ENCODE results near the gene TNFRSF8. TPM values are rescaled to one million over a fixed set of nuclear protein-coding genes. Genes with fewer than 3 reads are reported as not detected.

Gene TNFRSF8
- total RNA-seq, 1 donor from 2014 or later: 54.5 TPM

DNA sequence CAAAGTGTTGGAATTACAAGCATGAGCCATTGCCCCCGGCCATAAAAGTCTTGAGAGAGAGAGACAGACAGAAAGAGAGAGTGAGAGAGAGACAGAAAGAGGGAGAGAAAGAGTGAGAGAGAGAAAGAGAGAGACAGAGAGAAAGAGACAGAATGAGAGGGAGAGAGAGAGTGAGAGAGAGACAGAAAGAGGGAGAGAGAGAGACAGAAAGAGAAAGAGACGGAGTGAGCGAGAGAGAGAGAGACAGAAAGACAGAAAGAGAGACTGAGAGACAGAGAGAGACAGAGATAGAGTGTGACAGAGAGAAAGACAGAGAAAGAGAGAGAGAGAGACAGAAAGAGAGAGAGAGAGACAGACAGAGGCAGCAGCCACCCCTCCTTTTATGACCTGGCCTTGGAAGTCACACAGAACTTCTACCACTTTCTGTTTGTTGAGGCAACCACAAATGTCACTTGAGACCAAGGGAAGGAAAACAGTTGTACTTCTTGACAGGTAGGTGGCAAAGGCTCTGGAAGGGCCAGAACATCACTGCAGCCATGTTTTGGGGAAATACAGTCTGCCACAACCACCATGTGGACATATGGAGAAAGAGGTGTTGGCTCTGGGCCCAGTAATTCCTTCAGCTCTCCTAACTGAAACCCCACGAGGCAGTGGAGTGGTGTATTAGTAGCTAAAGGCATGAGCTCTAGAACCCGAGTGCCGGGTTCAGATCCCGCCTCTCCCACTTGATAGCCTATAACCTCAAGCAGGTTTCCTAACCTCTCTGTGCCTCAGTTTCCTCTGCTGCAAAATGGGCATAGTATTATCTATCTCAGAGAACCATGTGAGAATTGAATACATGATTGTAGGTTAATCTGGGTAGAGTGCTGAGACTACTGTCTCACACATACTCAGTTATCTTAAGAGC is 50.6 kb downstream of the TNFRSF8 start:
- intact Hi-C loops (cut with micrococcal nuclease): no loop called here

- intact Hi-C loops (cut with micrococcal nuclease): no loop called here
Measured at GRCh38 chr1:12114340-12114683, 51.2 kb downstream of the TNFRSF8 start.

DNA sequence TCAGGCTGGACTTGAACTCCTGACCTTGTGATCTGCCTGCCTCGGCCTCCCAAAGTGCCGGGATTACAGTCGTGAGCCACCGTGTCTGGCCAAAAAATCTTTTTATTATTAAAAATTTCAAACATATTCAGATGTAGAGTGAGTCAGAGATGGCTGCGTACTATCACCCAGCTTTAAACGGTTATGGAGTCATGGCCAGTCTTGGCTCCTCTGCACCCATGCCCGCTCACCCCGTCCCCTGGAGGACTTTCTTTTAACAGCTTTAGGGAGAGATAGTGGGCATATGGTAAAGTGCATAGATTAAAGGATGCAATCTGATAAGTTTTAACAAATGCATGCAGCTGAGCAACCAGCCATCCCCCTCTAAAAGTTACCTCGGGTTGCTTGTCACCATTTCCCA is 51.8 kb downstream of the TNFRSF8 start:
- intact Hi-C loops (cut with micrococcal nuclease): no loop called here

GRCh38 chr1:12121212-12122003 is 58.3 kb downstream of the TNFRSF8 start:
- intact Hi-C loops (cut with micrococcal nuclease): loop anchor here (10.0 kb wide), 1 partner anchor 313 kb away; no protein-coding TSS in a partner anchor

- intact Hi-C loops (cut with micrococcal nuclease): loop anchor here (10.0 kb wide), 1 partner anchor 312 kb away; no protein-coding TSS in a partner anchor
Measured at GRCh38 chr1:12123172-12123571, 60.1 kb downstream of the TNFRSF8 start.

GRCh38 chr1:12124693-12125421 is 61.8 kb downstream of the TNFRSF8 start:
- intact Hi-C loops (cut with micrococcal nuclease): loop anchor here (1.0 to 10.0 kb wide), 6 partner anchors 25 to 534 kb away; no protein-coding TSS in a partner anchor

GRCh38 chr1:12125422-12126355 is 62.6 kb downstream of the TNFRSF8 start:
- intact Hi-C loops (cut with micrococcal nuclease): loop anchor here (1.0 to 10.0 kb wide), 3 partner anchors 53 to 533 kb away; no protein-coding TSS in a partner anchor

DNA sequence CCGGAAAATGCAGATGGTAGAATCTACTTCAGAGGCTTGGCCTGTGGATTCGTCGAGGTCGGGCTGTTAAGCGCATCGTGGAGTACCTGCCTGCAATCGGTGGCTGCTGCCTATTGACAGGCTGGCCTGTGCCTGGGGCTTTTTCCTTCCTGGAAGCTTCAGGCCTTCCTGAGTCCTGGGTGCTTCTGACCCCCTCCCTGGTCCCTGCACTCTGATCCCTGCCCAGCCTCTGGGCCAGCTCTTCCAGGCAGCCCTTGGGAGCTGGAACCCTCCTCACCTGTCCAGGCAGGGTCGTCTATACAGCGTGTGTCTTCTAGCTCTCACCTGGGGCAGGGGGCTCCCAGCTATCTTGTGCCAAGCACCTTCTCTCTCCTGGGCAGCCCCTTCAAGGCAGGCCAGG is 63.7 kb downstream of the TNFRSF8 start:
- intact Hi-C loops (cut with micrococcal nuclease): loop anchor here (10.0 kb wide), 1 partner anchor 308 kb away; no protein-coding TSS in a partner anchor

DNA sequence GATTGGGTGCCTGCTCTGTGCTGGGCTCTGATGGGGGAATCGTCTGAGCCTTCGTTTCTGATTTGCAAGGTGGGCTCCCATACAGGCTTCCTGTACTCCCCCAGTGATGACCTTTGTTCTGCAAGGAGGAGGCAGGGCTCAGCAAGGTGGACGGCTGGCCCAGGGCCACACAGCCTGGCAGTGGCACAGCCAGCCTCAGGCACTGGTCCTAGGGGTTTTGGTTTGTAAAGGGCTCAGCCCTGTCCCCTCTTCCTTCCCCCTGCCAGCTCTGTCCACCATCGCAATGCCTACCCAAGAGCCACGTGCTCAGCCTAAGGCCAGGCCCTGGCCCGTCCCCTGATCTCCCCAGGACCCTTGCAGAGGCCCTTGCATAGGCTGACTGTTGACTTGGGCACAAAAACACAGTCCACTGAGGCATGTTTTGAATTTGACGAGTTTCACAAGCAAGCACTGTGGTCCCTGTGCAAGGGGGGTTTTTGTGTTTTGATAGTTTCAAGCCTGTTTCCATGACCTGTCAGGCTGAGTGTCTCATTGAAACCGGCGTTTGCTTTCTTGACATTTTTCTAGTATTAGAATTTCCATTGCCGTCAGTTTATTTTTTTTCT is 64.2 kb downstream of the TNFRSF8 start:
- intact Hi-C loops (cut with micrococcal nuclease): loop anchor here (10.0 kb wide), 1 partner anchor 307 kb away; no protein-coding TSS in a partner anchor

DNA sequence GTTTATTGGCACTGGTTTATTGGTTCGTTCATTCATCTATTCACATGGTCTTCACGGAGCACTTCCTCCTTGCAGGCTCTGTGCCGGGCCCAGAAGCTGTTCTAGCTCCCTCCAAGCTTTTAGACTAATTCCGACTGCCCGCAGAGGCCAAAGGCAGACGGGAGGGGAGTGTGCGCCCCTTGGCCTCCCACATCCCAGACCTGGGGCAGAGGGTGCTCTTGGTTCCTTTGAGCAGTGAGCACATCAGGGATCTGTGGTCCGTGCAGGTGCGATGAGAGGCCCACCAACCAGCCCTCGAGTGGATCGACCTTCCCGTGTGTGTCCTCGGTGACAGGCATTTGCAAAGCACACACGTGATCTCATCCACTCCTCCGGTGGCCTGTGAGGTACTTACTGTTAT is 65.0 kb downstream of the TNFRSF8 start:
- intact Hi-C loops (cut with micrococcal nuclease): loop anchor here (10.0 kb wide), 1 partner anchor 307 kb away; no protein-coding TSS in a partner anchor

GRCh38 chr1:12129624-12130023 is 66.5 kb downstream of the TNFRSF8 start:
- intact Hi-C loops (cut with micrococcal nuclease): loop anchor here (10.0 kb wide), 1 partner anchor 305 kb away; no protein-coding TSS in a partner anchor

DNA sequence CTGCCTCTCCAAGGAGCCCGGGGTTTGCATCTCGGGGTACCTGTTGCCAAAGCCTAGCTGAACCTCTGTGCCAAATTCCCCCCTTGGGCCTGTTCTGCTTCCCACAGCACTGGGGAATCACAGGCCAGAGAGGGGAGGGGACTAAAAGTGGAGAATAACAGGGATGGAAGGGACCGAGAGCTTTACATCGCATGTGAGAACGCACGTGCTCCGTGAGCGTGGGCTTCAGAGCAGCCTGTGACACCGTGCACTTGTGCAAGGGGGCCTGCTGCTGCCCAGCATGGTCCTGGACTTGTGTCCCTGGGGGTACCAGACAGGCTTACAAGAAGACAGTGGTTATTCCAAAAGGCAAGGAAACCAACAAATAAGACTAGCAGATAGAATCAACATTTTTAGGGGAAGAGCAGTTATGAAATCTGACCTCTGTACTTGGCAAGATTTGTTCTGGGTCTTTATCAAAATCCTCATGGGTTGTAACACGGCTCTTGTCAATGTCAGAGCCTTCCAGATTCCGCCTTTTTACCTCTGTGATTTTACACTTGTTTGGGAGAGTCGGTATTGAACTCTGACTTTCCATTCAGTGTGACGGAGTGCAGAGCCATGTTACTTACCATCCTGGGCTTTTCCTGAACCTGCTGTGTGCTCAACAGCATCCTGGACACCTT is 67.5 kb downstream of the TNFRSF8 start:
- intact Hi-C loops (cut with micrococcal nuclease): no loop called here

- intact Hi-C loops (cut with micrococcal nuclease): loop anchor here (2.0 kb wide), 1 partner anchor 19 kb away; no protein-coding TSS in a partner anchor
Measured at GRCh38 chr1:12132078-12132477, 69.0 kb downstream of the TNFRSF8 start.

GRCh38 chr1:12134716-12135115 is 71.6 kb downstream of the TNFRSF8 start:
- intact Hi-C loops (cut with micrococcal nuclease): no loop called here

- intact Hi-C loops (cut with micrococcal nuclease): no loop called here
Measured at GRCh38 chr1:12135612-12136011, 72.5 kb downstream of the TNFRSF8 start.

DNA sequence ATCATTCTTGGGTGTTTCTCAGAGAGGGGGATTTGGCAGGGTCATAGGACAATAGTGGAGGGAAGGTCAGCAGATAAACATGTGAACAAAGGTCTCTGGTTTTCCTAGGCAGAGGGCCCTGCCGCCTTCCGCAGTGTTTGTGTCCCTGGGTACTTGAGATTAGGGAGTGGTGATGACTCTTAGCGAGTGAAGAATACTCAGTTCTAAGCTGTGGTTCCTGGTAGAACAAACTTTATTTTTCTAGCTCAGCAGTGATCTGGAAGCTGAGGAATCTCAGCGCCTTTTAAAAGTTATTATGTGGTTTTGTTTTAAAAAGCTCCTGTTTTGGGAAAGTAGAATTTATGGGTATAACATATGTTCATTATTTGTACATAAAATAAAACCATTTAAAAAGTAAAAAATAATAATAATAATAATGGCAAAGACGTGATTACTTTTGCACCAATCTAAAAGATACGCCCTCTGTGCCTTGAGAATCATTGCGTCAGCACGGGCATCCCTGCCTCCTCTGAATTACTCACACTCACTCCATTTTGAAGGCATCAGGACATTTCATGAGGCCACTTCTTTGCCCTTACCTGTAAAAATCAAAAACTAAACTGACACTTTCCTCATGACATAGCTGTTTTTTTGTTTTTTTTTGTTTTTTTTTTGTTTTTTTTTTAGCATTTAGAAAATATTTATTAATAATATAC is 74.0 kb downstream of the TNFRSF8 start:
- intact Hi-C loops (cut with micrococcal nuclease): no loop called here

DNA sequence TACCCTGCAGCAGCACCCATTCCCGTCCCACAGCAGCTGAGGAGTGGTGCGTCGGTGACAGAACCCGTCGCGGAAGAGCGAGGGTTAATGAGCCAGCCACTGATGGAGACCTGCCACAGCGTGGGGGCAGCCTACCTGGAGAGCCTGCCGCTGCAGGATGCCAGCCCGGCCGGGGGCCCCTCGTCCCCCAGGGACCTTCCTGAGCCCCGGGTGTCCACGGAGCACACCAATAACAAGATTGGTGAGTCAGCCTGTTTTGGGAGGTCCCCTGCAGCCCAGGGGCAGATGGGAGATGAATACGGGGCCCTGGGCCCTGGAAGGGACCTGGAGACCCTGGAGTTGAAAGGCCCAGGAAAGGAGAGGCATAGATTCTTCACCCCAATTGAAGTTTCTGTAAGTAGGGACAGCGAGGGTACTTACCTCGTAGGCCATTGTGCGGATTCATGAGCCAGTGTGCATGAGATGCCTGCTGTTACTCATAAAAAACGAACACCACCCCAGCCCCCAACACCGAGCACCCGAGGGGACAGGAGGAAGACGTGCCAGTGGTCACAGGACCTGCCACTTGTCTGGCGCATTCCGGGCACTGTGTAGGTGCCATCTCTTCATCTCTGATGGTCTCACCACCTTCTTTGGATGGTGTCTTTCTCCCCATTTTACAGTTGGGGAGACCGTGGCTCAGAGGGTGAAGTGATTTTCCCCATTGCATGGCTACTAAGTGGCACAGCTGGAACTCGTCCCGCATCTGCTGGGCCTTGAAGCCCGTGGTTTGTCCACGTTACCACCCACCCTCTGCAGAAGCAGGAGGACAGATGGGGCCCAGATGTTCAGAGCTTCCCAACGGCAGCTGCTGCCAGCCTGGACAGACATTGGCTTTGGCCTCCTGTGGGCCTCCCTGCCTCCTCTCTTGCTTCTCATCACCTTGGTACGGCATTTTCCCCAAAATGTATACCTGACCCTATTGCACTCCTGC is 75.4 kb downstream of the TNFRSF8 start:
- intact Hi-C loops (cut with micrococcal nuclease): no loop called here

Data from T-helper 1 cell treated with Interleukin-12 subunit alpha and Interleukin-12 subunit beta and Interleukin-4 antibody, amounts not matched to agents 30 ng/mL and 1 ng/mL, for 36 hours (primary cell).